Putamen (tissue), 1 donor: ENCODE measurements around the gene MEX3D.
A peak's percentile ranks its signal among the peaks of the same experiment; 100 is the strongest.

ENCODE experiments used
- DNase-seq: peaks from one replicate; pipeline ENCODE4 v3.0.0-alpha.2; 2016; ENCODE audit warnings: low spot score

Gene MEX3D

GRCh38 chr19:1518471-1518870 lies 49.7 kb downstream of the MEX3D start:
- DNase-seq = no peak

DNA sequence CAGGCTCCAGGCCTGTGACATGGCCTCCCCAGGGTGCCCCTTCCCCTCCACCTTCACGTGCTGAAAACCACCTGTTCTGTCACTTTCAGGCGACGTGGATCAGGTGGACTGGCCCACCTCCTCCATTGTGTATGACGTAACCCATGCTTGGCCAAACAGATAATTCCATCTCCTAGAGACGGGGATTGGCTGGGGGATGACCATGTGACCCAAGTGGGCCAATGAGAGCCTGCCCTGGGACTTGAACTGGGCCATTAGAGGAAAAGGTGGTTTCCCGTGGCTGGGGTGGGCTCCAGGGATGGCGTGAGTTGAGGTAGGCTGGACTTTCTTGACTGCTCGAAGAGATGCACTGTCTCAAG lies 51.8 kb downstream of the MEX3D start:
- DNase-seq = no peak

GRCh38 chr19:1514986-1515721 lies 53.0 kb downstream of the MEX3D start:
- DNase-seq = no peak

DNA sequence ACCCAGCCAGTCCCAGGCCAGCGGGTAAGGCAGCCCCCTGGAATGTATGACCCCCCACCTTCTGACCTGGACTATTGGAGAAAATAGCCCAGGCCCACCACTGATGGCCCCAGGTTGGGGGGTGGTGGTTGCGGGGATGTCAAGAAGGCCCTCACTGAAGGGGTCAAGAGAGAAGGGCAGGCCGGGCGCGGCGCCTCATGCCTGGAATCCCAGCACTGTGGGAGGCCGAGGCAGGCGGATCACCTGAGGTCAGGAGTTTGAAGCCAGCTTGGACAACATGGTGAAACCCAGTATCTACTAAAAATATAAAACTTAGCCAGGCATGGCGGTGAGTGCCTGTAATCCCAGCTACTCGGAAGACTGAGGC lies 53.8 kb downstream of the MEX3D start:
- DNase-seq = no peak

- no peak for DNase-seq
These were observed 54.4 kb downstream of the MEX3D start for GRCh38 chr19:1513499-1514294.

DNA sequence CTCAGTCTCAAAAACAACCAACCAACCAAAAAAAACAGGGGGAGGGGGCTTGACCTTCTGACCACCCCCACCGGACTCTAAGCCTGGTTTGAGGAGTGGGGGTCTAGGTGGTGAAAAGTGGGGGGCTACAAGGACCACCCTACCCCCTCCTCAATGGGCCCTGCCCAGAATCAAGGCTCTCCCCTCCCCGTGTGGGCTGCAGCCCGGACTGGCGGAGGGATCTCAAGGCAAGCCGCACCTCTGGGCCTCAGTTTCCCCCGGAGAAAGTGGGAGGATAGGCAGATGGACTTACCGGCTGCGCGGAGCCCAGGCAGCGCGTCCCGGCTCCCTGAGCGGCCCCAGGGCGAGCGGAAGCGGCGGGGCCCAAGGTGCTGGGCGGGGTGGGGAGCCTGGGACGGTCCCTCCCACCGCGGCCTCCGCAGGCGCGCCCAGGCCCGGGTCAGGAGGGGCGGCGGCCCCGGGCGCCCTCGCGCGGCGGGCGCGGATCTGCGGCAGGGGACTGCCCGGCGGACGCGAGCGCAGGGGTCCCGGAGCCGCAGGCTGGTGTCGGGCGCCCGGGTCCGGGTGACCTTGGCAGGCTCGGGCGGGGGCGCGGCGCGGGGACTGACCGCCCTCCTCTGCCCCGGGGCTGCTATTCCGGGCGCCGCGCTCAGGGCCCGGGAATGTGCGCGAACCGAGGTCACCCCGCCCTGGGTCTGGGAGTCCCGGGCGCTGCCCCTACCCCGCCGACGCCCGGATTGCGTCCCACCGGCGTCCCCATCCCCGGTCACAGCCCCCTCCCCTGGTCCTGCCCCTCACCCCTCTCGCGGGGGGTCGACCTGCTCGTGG lies 55.2 kb downstream of the MEX3D start, which contains the start of gene ADAMTSL5:
Gene ADAMTSL5, minus strand, starts transcription at position 349 of the 828 bp plus-strand sequence. CDS start 2,076 bp downstream, outside the sequence.
- DNase-seq = no peak

DNA sequence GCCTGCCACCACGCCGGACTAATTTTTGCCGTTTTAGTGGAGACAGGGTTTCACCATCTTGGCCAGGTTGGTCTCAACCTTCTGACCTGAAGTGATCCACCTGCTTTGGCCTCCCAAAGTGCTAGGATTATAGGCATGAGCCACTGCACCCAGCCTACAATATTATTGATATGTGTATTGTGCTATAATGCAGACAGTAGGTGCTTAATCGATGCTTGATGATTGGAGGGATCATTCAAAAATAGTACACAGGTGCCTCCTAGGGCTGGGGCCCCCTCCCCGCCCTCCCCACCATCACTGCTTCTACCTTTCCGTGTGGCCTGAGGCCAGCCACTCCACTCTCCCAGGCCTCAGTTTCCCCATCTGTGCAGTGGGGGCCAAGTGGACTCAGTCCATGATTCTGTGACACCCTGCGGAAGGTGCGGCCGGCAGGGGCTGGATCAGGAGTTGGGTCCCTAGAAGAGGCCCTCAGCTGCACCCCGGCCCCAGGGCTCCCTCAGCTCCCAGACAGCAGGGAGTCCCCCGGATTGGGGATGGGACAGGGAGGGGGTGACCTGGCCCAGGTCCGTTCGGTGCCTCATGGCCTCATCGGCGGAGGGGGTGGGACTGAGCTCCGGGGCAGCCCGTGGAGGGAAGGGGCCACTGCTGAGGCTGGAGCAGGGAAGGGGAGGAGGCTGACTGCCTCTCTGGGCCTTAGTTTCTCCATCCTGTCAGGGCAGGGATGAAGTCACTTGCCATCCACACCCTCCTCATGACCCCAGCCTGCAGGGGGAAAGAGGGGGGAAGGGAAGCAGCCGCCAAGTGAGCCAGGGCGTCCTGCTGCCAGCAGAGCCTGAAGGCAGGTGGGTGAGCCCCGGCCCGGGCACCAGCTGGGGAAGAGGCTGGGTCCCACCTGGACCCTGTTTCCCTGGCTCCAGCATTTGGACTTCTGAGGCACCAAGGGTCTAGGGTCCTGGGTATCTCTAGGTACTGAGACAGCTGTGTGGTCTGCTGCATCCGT lies 56.5 kb downstream of the MEX3D start:
- no peak for DNase-seq

- no peak for DNase-seq
These were observed 57.3 kb downstream of the MEX3D start for GRCh38 chr19:1510807-1511206.

- no peak for DNase-seq
These were observed 57.7 kb downstream of the MEX3D start for GRCh38 chr19:1510442-1510806.

GRCh38 chr19:1509602-1510441 lies 58.3 kb downstream of the MEX3D start:
- DNase-seq = peak; percentile 60

DNA sequence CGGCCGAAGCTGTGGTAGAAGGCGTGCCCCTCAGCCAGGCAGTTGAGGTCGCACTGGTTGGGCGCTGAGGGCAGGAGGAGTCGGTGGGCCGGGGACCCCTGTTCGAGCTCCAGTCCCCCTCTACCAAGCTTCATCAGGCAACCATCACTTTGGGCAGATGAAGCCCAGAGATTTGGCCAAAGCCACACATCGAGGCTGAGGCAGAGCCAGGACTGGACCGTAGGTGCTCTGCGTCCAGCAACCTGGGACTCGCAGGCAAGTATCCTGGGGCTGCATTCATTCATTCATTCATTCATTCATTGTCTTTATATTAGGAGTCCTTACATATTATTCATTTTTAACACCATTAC lies 59.6 kb downstream of the MEX3D start:
- no peak for DNase-seq

GRCh38 chr19:1507763-1508506 lies 60.2 kb downstream of the MEX3D start:
- peak; percentile 93 for DNase-seq

- no peak for DNase-seq
These were observed 60.9 kb downstream of the MEX3D start for GRCh38 chr19:1507192-1507660.

- DNase-seq = no peak
These were observed 61.9 kb downstream of the MEX3D start for GRCh38 chr19:1505991-1506881.

- no peak for DNase-seq
These were observed 63.1 kb downstream of the MEX3D start for GRCh38 chr19:1505012-1505411.
